Activated CD4-positive, alpha-beta T cell treated with anti-CD3 and anti-CD28 coated beads, Interleukin-2, amount 50 U/mL, for 24 hours (primary cell): ENCODE results near the gene GNPAT.

Experiments used
- DNase-seq, 2 donors: peaks; one replicate each; pipeline ENCODE4 v3.0.0-alpha.2; 2020; ENCODE audit warnings: low read depth in 1 of 2, low spot score in 1 of 2

The GNPAT gene

DNA sequence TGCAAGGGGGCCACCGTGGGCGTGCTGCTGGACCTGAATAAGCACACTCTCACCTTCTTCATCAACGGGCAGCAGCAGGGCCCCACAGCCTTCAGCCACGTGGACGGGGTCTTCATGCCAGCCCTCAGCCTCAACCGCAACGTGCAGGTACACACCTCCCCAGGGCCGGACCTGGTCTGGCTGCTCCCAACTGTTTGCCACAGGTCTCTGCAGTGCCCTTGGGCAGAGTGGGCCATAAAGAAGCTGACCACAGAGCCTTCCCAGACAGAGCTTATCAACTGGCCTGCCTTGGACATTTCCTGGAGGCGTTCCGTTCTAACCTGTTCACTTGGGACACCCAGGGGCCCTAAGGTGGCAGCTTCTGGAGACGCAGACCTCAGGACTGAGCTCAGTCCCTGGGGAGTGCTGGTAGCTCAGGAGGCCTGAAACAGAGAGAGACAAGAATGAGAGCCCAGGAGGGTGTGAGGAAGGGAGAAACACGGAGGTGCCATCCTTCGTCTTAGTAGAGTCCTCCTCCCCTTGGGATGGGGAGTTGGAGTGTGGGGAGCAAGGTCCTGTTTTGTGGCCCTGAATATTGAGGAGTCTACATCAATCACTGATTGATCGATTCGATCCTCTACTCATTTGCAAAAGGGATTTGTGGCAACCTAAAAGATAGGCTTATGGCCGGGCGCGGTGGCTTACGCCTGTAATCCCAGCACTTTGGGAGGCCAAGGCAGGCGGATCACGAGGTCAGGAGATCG lies 27.0 kb upstream of the GNPAT start:
- no peak for DNase-seq

DNA sequence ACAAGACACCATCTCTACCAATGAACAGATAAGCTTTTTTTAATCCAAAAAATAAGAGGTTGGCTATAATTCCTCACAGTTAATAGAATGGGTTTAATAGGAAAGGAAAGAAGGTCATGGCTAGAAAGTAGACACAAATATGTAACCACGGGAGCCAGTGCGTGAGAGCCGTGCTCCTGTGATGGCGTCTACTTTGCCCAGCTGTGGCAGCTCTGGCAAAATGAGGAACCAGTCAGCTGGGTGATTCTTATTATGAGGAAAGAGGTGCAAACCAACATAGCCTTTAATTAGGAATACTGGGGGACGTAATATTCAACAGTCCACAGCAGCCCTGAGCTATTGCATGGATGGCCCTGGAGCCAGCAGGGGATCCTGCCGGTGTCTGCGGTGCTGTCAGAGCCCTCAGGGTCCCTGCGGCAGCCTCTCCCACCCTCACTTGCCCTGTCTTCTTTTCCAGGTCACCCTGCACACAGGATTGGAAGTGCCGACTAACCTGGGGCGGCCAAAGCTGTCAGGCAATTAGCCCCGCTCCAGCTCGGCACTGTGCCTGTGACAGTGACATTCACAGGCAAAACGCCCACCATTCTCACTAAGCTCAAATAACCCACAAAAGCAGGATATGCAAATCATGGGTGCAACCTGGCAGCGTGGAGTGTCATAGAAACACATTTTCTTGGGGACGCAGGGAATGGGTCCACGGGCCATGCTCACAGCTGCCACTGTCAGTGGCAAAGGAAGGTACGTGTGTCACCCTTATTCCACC lies 25.9 kb upstream of the GNPAT start:
- no peak for DNase-seq

DNA sequence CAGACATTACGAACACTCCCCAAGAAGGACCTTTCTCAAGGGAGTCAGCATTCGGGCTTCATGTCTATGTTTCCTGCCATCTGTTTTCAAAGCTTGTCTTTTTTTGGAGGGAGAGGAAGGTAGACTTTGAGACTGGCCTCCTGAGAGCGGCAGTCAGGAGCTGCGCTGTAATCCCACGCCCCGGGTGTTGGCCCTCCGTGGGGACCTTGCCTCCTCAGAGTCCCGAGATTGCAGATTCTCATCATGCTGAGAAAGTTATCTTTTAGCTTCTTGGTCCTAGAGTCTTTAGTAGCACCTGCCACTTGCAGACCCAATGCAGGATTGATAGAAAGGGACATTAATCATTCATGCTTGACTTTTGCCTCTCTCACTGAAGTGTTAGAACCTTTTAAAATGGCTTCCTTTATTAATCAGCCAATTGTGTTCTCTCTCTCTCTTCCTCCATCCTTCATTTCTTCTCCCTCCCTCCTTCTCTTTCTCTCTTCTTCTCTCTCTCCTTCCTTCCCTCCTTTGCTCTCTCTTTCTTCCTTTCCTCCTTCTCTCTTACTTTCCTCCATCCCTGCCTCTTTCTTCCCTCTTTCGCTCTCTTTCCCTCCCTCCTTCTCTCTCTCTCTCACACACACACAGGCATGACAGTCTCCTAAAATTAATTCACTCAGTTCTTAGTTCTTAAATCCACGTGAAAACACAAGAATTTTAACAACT lies 25.2 kb upstream of the GNPAT start:
- no peak for DNase-seq

GRCh38 chr1:231216498-231216897 lies 24.5 kb upstream of the GNPAT start:
- no peak for DNase-seq

DNA sequence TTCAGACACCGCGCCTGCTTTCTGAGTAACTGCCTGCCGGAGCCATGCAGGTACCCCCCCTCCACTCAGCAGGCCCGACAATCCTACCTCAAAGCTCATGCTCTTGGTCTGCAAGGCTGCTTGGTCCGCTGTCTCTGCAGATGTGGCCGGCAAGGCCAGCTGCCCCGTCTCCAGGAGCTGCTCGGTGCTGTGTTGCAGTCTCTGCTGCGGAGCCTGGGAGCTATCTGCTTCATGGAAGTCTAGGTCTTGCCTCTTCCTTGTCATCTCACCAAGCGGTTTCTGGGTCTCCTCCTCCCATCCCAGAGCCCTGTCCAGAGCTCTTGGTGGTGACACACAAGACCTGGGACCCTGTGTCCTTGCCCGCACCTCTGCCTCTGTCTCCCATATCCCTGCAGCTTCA lies 24.0 kb upstream of the GNPAT start:
- no peak for DNase-seq

DNA sequence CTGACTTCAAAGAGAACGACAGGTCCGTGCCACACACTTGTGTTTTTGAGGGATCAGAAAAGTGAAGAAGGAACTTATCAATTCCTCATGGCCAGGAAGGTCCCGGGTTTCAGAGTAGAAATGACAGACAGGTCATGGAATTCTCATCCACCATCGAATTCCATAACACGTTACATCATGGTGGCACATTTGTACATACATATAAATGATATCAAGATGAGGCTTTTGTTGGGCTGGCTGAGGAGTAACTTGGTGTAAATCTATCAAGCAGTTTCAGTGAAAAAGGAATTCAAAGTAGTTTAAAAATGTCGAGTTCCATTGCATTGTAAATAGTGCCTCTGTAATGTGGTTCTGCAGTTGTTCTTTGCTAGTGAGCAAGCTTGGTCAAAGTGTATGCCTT lies 22.9 kb upstream of the GNPAT start:
- no peak for DNase-seq

DNA sequence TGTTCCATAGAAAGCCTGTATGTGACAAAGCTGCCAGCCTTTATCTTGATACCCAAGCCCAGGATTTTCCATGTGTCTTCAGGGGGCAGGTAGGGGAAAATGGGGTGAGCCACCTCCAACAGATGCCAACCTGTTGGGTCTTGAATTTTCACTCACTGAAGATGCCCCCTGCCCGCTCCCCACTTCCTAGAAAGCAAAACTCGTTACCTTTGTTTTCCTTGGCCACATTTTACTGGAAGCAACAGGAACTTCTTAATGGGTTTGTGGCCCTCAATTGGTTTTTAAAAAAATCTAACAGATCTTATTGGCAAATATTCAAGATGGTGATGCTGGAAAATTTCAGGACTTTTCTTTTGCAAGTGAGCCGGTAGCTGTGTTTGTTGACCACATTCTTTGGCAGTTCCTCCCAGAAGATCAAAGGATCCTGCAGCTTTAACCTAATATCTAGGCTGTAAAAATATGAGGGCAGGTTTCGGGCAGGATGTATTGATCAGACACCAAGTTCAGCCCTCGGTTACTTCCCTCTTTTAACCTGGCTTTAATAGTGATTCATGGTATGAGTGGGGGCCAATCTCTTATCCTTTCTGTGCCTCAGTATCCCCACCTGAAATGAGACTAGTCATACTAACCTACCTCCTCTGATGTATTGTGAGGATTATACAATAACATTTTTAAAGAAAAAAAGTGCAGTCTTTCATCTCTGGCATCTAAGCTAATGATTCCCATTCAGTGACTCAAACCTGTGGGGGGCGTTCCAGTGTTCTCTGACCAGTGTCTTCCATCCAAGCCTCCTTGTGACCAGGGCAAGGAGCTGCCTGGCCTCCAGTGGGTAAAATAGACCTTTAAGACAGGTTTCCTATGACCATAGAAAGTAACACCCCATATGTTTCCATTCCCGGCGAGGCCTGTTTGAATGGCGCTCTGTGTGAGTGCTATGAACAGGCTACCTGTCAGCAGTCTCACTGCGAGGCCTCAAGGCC lies 21.3 kb upstream of the GNPAT start:
- DNase-seq: no peak

DNA sequence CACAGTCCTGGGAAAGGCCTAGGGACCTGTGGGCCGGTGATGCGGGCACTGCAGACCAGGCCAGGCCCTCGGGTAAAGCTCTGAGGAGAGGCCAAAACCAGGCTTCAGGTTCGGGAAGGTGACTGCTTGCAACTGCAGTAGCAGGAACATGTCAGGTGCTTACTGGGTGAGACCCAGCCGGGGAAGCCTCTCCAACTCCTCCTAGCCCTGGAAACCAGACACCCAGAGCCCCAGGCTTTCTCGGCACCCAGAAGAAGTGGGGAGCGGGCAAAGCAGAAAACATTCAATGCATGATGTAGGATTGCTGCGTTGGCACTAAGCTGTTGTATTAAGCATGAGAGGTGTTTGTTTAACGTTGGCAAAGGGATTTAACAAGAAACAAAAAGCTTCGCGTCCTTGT lies 20.2 kb upstream of the GNPAT start:
- DNase-seq: no peak

DNA sequence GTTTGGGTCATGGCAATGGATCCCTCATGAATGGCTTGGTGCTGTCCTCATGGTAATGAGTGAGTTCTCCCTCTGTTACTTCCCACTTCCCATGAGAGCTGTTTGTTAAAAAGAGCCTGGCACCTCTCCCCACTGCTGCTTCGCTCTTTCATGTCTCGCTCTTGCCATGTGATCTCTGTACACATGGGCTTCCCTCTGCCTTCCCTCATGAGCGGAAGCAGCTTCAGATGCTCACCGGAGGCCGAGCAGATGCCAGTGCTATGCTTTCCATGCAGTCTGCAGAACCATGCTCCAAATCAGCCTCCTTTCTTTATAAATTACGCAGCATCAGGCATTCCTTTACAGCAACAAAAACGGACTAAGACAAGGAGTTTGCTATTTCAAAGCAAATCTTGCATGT lies 14.9 kb upstream of the GNPAT start:
- DNase-seq: no peak

GRCh38 chr1:231231511-231231910 lies 9.5 kb upstream of the GNPAT start:
- DNase-seq: no peak

- DNase-seq: no peak
Measured at GRCh38 chr1:231232870-231233734, 7.9 kb upstream of the GNPAT start.

DNA sequence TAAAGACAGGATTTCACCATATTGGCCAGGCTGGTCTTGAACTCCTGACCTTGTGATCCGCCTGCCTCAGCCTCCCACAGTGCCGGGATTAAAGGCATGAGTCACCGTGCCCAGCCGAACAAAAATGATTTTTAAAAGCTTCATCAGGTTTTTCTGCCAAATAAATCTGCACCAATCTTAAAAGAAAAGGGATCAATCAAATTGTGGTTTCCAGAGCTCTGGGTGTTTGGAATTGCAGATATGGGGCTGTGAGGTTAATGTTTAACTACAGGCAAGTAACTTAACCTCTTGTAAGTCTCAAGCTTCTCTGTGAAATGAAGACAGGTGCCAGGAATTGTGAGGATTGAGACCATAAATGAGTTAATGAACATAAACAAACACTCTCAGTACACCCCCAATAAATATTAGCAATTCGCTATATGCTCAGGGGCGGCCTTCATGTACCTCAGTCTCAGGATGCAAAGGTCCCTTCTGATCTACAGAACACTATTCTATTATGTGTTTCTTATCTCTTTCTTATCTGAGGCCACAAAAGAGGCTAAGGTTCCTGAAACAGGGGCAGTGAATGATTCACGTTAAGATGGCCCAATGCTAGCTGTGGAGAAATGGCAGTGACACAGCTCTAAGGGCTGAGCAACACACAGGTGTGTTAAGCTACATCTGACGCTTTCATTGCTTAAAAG lies 7.1 kb upstream of the GNPAT start:
- no peak for DNase-seq

GRCh38 chr1:231234506-231234905 lies 6.5 kb upstream of the GNPAT start:
- no peak for DNase-seq

- DNase-seq: no peak
Measured at GRCh38 chr1:231235526-231236207, 5.3 kb upstream of the GNPAT start.

GRCh38 chr1:231236208-231236591 lies 4.8 kb upstream of the GNPAT start:
- DNase-seq: no peak

GRCh38 chr1:231236938-231237337 lies 4.1 kb upstream of the GNPAT start:
- DNase-seq: no peak

DNA sequence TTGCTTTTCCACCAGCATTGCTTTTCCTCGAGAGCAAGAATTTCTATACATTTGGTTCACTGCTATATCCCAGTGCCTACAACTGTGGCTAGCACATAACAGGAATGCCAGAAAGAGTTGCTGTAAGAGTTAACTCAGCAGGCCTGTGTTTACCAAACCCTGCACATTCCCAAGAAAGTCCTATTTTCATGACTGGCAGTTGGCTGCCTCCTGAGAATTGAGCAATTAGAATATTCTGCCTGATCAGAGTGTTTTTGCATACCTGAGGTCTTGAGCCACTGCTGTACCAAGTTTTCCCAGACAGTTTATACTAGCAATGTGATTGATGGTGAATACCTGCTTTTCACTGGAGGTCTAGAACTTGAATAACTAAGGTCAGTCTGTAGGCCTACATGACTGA lies 2.7 kb upstream of the GNPAT start:
- DNase-seq: no peak

DNA sequence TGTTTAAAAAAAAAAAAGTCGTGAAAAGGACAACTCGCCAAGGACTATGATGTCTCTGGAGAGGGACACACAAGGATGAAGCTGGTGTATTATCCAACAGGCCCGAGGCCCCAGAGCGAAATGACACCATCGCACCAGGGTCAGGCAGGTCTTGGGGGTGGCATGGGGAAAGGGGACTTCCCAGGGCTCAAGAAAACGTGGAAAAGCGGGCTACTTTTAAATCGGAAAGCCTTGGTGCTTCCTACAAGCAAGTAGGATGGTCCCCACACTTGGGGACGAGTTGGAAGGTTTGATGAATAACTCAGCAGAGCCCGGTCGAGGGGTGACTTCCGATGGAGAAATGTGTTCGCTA lies 505 bp upstream of the GNPAT start:
- no peak for DNase-seq

DNA sequence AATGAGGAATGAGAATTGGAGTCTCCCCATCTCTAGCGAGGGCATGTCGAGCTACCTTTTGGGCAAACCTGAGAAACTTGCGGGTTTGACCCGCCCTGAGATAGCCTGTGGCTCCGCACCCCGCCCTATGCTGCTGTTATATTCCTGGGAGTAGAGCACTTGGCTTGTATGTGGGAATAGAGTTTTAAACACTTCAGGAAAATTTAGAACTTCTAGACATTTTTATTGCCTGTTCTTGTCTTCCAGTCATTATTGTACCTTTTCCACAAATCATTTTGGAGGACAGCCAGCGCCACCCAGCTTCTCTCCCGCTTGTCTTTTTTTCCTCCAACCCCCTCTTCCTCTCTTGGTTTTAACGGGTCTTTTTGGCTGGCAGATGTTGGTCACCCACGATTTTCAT lies 738 bp downstream of the GNPAT start:
- no peak for DNase-seq
